ENCODE results near the gene UBIAD1. TPM values are rescaled to one million over a fixed set of nuclear protein-coding genes. Genes with fewer than 3 reads are reported as not detected.

Gene UBIAD1
- total RNA-seq, 1 experiment from 2014 or later, result 17.0 TPM

GRCh38 chr1:11286735-11287410 lies 13.9 kb downstream of the UBIAD1 start:
- Histone ChIP-seq H3K4me1 (no peaks in the 10 kb centered on the region), H3K9me3 (no peaks in the 10 kb centered on the region), H3K36me3 (ENCODE audit: control insufficient read depth, insufficient read depth, low read length) (peaks cover 4% of the 10 kb centered on the region; the same call in 1 of the 2 replicates), H3K4me3 (ENCODE audit: low read depth, low read length) (no peak overlapping the region), H3K27me3 (replicated peaks; ENCODE audit: control insufficient read depth, insufficient read depth, low read length) (no peaks in the 10 kb centered on the region)
- no TSS peak for BruUV-seq (replicated peaks)
- intact Hi-C loops (cut with micrococcal nuclease; ENCODE audit: unreplicated experiment), result loop anchor here (1.0 kb wide), 1 partner anchor 355 kb away; no protein-coding TSS in a partner anchor
- CTCF ChIA-PET, result interaction anchor here (0.5 to 1.0 kb wide), 3 partner anchors 24 to 285 kb away, joined by 3 to 4 read pairs (median 3); no protein-coding TSS in a partner anchor
- DNase-seq, result no peak
- no peak for TF ChIP-seq CTCF (IDR thresholded peaks at IDR 0.05; ENCODE audit: insufficient read depth in 1 of 2, low read depth in 1 of 2, low read length in 1 of 2, severe bottlenecking in 1 of 2, unreplicated experiment in 1 of 2)
- H3K27ac Mint-ChIP-seq (ENCODE audit: unreplicated experiment), result no peak overlapping the region
- POLR2A ChIA-PET, result no interaction called here
- peaks cover 6% of the 10 kb centered on the region for H3K4me1 Mint-ChIP-seq (ENCODE audit: low read depth, unreplicated experiment)
- no peaks in the 10 kb centered on the region for H3K9me3 Mint-ChIP-seq (ENCODE audit: unreplicated experiment)
- H3K4me3 Mint-ChIP-seq (ENCODE audit: unreplicated experiment), result no peak overlapping the region
- no peaks in the 10 kb centered on the region for H3K27me3 Mint-ChIP-seq (ENCODE audit: insufficient read depth, unreplicated experiment)
- H3K36me3 Mint-ChIP-seq (ENCODE audit: insufficient read depth, unreplicated experiment), result peaks cover 18% of the 10 kb centered on the region

DNA sequence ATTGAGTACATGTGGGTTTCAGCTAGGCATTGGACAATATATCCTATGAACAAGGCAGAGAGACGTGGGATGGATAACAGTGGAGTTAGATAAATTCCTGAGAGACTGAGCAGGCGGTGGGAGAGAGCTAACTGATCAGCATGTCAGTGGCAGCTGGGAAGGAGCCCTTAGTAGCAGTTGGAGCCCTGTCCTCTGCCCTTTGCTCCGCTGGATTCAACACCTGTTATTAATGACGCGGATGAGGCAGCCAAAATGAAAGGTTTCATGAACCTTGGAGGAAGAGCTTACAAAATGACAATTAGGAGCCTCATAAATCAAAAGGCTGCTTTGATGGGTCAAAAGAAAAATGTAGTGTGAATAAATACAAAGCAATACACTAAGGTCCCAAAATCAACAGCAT lies 16.1 kb downstream of the UBIAD1 start:
- no peak for TF ChIP-seq CTCF (IDR thresholded peaks at IDR 0.05; ENCODE audit: insufficient read depth in 1 of 2, low read depth in 1 of 2, low read length in 1 of 2, severe bottlenecking in 1 of 2, unreplicated experiment in 1 of 2)
- peaks cover 14% of the 10 kb centered on the region for H3K36me3 Mint-ChIP-seq (ENCODE audit: insufficient read depth, unreplicated experiment)
- no peak overlapping the region for H3K4me3 Mint-ChIP-seq (ENCODE audit: unreplicated experiment)
- POLR2A ChIA-PET, result interaction anchor here (0.6 kb wide), 1 partner anchor 185 kb away, joined by 3 read pairs; no protein-coding TSS in a partner anchor
- DNase-seq, result no peak
- Histone ChIP-seq H3K27me3 (replicated peaks; ENCODE audit: control insufficient read depth, insufficient read depth, low read length) (no peaks in the 10 kb centered on the region), H3K9me3 (no peaks in the 10 kb centered on the region), H3K4me3 (ENCODE audit: low read depth, low read length) (no peak overlapping the region), H3K4me1 (no peaks in the 10 kb centered on the region; the same call in 1 of the 2 replicates), H3K36me3 (ENCODE audit: control insufficient read depth, insufficient read depth, low read length) (peaks cover 4% of the 10 kb centered on the region; the same call in 1 of the 2 replicates)
- CTCF ChIA-PET, result interaction anchor here (0.6 kb wide), 1 partner anchor 251 kb away, joined by 3 read pairs; no protein-coding TSS in a partner anchor
- intact Hi-C loops (cut with micrococcal nuclease; ENCODE audit: unreplicated experiment), result no loop called here
- no TSS peak for BruUV-seq (replicated peaks)
- H3K27me3 Mint-ChIP-seq (ENCODE audit: insufficient read depth, unreplicated experiment), result no peaks in the 10 kb centered on the region
- no peaks in the 10 kb centered on the region for H3K9me3 Mint-ChIP-seq (ENCODE audit: unreplicated experiment)
- H3K4me1 Mint-ChIP-seq (ENCODE audit: low read depth, unreplicated experiment), result peaks cover 2% of the 10 kb centered on the region
- no peak overlapping the region for H3K27ac Mint-ChIP-seq (ENCODE audit: unreplicated experiment)

GRCh38 chr1:11291049-11291448 lies 18.1 kb downstream of the UBIAD1 start:
- DNase-seq, result no peak
- H3K4me3 Mint-ChIP-seq (ENCODE audit: unreplicated experiment), result no peak overlapping the region
- Histone ChIP-seq H3K4me3 (ENCODE audit: low read depth, low read length) (no peak overlapping the region), H3K4me1 (no peaks in the 10 kb centered on the region; the same call in 1 of the 2 replicates), H3K36me3 (ENCODE audit: control insufficient read depth, insufficient read depth, low read length) (no peaks in the 10 kb centered on the region), H3K9me3 (no peaks in the 10 kb centered on the region), H3K27me3 (replicated peaks; ENCODE audit: control insufficient read depth, insufficient read depth, low read length) (no peaks in the 10 kb centered on the region)
- no peaks in the 10 kb centered on the region for H3K4me1 Mint-ChIP-seq (ENCODE audit: low read depth, unreplicated experiment)
- ChIA-PET POLR2A (no interaction called here), CTCF (interaction anchor here (0.6 kb wide), 2 partner anchors 79 to 211 kb away, joined by 3 read pairs; no protein-coding TSS in a partner anchor)
- no peak for TF ChIP-seq CTCF (IDR thresholded peaks at IDR 0.05; ENCODE audit: insufficient read depth in 1 of 2, low read depth in 1 of 2, low read length in 1 of 2, severe bottlenecking in 1 of 2, unreplicated experiment in 1 of 2)
- H3K27ac Mint-ChIP-seq (ENCODE audit: unreplicated experiment), result no peak overlapping the region
- H3K27me3 Mint-ChIP-seq (ENCODE audit: insufficient read depth, unreplicated experiment), result no peaks in the 10 kb centered on the region
- no peaks in the 10 kb centered on the region for H3K9me3 Mint-ChIP-seq (ENCODE audit: unreplicated experiment)
- peaks cover 5% of the 10 kb centered on the region for H3K36me3 Mint-ChIP-seq (ENCODE audit: insufficient read depth, unreplicated experiment)
- BruUV-seq (replicated peaks), result no TSS peak
- intact Hi-C loops (cut with micrococcal nuclease; ENCODE audit: unreplicated experiment), result no loop called here

Measured in Caco-2 (cell line).